ENCODE results near the gene RAPGEF6.

The RAPGEF6 gene

DNA sequence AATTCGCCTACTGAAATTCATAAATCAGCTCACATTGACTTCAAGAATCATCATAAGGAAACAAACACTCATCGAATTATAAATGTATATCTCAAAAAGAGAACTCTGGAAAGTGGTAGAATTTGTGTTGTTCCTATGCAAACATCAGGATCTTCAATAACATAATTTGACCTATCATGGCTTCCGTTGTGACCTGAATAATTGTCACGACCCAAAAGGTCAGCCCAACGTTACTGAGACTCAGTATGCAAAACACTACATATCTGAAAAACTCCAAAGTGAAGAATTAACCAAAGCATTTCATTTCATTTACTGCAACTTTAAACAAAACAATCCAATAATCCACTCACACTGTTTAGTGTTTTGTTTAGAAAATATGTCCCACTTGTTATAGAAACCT lies 1.2 kb downstream of the RAPGEF6 start:
- no peak overlapping the region for H3K23ac ChIP-seq (ENCODE audit: low read length)
- peaks cover 12% of the 10 kb centered on the region for H3K79me2 ChIP-seq (ENCODE audit: control insufficient read depth, insufficient read depth, low read length, poor library complexity)
- H3K4me2 ChIP-seq (ENCODE audit: low read length): peak overlapping the region; percentile 54
- H2BK120ac ChIP-seq (ENCODE audit: insufficient read depth, low read length, poor library complexity): no peak overlapping the region
- no peak overlapping the region for H3K14ac ChIP-seq (ENCODE audit: low read length)
- H3K9me3 ChIP-seq (ENCODE audit: insufficient read depth, low read depth, low read length): no peaks in the 10 kb centered on the region
- H3K79me1 ChIP-seq (ENCODE audit: low read length): peaks cover 11% of the 10 kb centered on the region
- H4K12ac ChIP-seq (ENCODE audit: low read depth, low read length): no peak overlapping the region
- H4K8ac ChIP-seq (ENCODE audit: low read depth, low read length): no peak overlapping the region
- H3K36me3 ChIP-seq (ENCODE audit: control insufficient read depth in 1 of 2, insufficient read depth in 2 of 2, low read length in 2 of 2): no peaks in the 10 kb centered on the region
- no peak overlapping the region for H2BK5ac ChIP-seq (ENCODE audit: low read depth, low read length, poor library complexity)
- no peak overlapping the region for H2BK12ac ChIP-seq (ENCODE audit: low read length)
- H3K4me3 ChIP-seq (ENCODE audit: low read depth, low read length): no peak overlapping the region
- H3K9ac ChIP-seq (ENCODE audit: low read length): no peak overlapping the region
- no peak overlapping the region for H3K18ac ChIP-seq (ENCODE audit: low read length)
- H3K27me3 ChIP-seq (ENCODE audit: insufficient read depth, low read length): no peaks in the 10 kb centered on the region
- H2AFZ ChIP-seq (ENCODE audit: insufficient read depth, low read length, poor library complexity): no peak overlapping the region
- no peak overlapping the region for H4K91ac ChIP-seq (ENCODE audit: low read depth, low read length)
- H3K4me1 ChIP-seq (ENCODE audit: control insufficient read depth in 1 of 2, insufficient read depth in 2 of 2, low read length in 2 of 2): no peaks in the 10 kb centered on the region
- no peak for DNase-seq
- H3K4ac ChIP-seq (ENCODE audit: low read depth, low read length): no peak overlapping the region
- H2AK5ac ChIP-seq (ENCODE audit: low read length): no peak overlapping the region
- H3K27ac ChIP-seq (ENCODE audit: low read depth, low read length): no peak overlapping the region
- WGBS (ENCODE audit: extremely low coverage, insufficient coverage, insufficient read length): no CpG with 5 or more reads among the region's 5 CpGs

DNA sequence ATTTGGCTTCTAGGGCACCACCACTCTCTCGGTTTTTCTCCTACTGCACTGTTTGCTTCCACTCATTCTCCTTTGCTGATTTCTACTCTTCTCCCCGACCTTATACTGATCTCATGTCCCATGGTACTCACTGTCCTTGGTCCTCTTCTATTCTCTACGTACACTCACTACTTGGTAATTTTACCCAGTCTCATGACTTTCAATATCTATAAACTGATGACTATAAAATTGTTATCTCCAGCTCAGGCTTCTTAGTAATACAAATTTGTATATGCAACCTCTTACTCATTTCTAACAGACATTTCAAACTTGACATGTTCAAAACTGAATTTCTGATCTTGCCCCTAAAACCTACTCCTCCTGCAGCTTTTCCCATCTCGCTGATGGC lies 4.1 kb downstream of the RAPGEF6 start:
- no peak overlapping the region for H4K12ac ChIP-seq (ENCODE audit: low read depth, low read length)
- H3K9ac ChIP-seq (ENCODE audit: low read length): no peak overlapping the region
- H3K36me3 ChIP-seq (ENCODE audit: control insufficient read depth in 1 of 2, insufficient read depth in 2 of 2, low read length in 2 of 2): no peaks in the 10 kb centered on the region
- H3K4ac ChIP-seq (ENCODE audit: low read depth, low read length): no peak overlapping the region
- H2BK12ac ChIP-seq (ENCODE audit: low read length): no peak overlapping the region
- H3K4me3 ChIP-seq (ENCODE audit: low read depth, low read length): no peak overlapping the region
- DNase-seq: no peak
- H3K4me2 ChIP-seq (ENCODE audit: low read length): no peak overlapping the region
- H4K91ac ChIP-seq (ENCODE audit: low read depth, low read length): no peak overlapping the region
- H3K14ac ChIP-seq (ENCODE audit: low read length): no peak overlapping the region
- peaks cover 10% of the 10 kb centered on the region for H3K79me1 ChIP-seq (ENCODE audit: low read length)
- H2AFZ ChIP-seq (ENCODE audit: insufficient read depth, low read length, poor library complexity): no peak overlapping the region
- H4K8ac ChIP-seq (ENCODE audit: low read depth, low read length): no peak overlapping the region
- WGBS (ENCODE audit: extremely low coverage, insufficient coverage, insufficient read length): no CpG with 5 or more reads among the region's 4 CpGs
- H3K18ac ChIP-seq (ENCODE audit: low read length): no peak overlapping the region
- no peaks in the 10 kb centered on the region for H3K4me1 ChIP-seq (ENCODE audit: control insufficient read depth in 1 of 2, insufficient read depth in 2 of 2, low read length in 2 of 2)
- no peaks in the 10 kb centered on the region for H3K9me3 ChIP-seq (ENCODE audit: insufficient read depth, low read depth, low read length)
- no peak overlapping the region for H2AK5ac ChIP-seq (ENCODE audit: low read length)
- H3K27ac ChIP-seq (ENCODE audit: low read depth, low read length): no peak overlapping the region
- peaks cover 12% of the 10 kb centered on the region for H3K79me2 ChIP-seq (ENCODE audit: control insufficient read depth, insufficient read depth, low read length, poor library complexity)
- no peak overlapping the region for H2BK120ac ChIP-seq (ENCODE audit: insufficient read depth, low read length, poor library complexity)
- no peak overlapping the region for H2BK5ac ChIP-seq (ENCODE audit: low read depth, low read length, poor library complexity)
- no peak overlapping the region for H3K23ac ChIP-seq (ENCODE audit: low read length)
- H3K27me3 ChIP-seq (ENCODE audit: insufficient read depth, low read length): no peaks in the 10 kb centered on the region

DNA sequence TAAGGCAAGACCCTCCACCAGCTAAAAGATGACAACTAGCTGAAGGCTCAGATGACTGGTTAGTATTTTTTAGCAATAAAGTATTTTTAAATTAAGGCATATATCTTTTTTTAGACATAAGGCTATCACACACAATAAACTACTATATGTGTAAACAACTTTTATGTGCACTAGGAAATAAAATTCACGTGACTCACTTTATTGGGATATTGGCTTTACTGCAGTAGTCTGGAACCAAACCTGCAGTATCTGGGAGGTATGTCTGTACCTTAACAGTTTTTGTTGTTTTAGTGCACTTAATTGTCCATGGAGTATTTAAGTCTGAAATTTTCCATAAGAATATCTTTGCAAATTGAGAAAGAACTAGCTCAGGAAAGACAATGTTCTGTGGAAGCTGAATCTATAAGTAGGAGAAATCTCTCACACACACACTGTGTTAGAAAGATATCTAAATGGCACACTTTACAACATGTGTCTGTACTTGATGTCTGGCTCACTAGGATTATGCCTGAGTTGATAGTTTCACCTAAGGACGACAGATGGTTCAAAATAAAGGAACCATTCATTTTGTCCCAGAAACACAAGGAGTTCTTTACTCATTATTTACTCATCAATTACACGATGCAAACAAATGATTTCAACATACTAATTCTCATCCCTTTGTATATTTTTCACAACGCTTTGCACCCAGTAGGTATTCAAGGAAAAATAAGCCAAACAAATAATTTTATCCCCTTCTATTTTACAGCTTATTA lies 4.6 kb downstream of the RAPGEF6 start:
- peaks cover 9% of the 10 kb centered on the region for H3K79me2 ChIP-seq (ENCODE audit: control insufficient read depth, insufficient read depth, low read length, poor library complexity)
- H3K14ac ChIP-seq (ENCODE audit: low read length): no peak overlapping the region
- no peak overlapping the region for H3K4ac ChIP-seq (ENCODE audit: low read depth, low read length)
- H2BK120ac ChIP-seq (ENCODE audit: insufficient read depth, low read length, poor library complexity): no peak overlapping the region
- WGBS (ENCODE audit: extremely low coverage, insufficient coverage, insufficient read length): 100% methylated on average over 1 of the region's 4 CpGs
- no peak overlapping the region for H2BK12ac ChIP-seq (ENCODE audit: low read length)
- peaks cover 4% of the 10 kb centered on the region for H3K79me1 ChIP-seq (ENCODE audit: low read length)
- H2BK5ac ChIP-seq (ENCODE audit: low read depth, low read length, poor library complexity): no peak overlapping the region
- H3K9ac ChIP-seq (ENCODE audit: low read length): no peak overlapping the region
- H4K91ac ChIP-seq (ENCODE audit: low read depth, low read length): no peak overlapping the region
- no peak for DNase-seq
- H3K23ac ChIP-seq (ENCODE audit: low read length): no peak overlapping the region
- H3K36me3 ChIP-seq (ENCODE audit: control insufficient read depth in 1 of 2, insufficient read depth in 2 of 2, low read length in 2 of 2): no peaks in the 10 kb centered on the region
- H3K4me1 ChIP-seq (ENCODE audit: control insufficient read depth in 1 of 2, insufficient read depth in 2 of 2, low read length in 2 of 2): no peaks in the 10 kb centered on the region
- no peak overlapping the region for H2AK5ac ChIP-seq (ENCODE audit: low read length)
- H4K12ac ChIP-seq (ENCODE audit: low read depth, low read length): no peak overlapping the region
- no peaks in the 10 kb centered on the region for H3K27me3 ChIP-seq (ENCODE audit: insufficient read depth, low read length)
- no peak overlapping the region for H2AFZ ChIP-seq (ENCODE audit: insufficient read depth, low read length, poor library complexity)
- no peak overlapping the region for H3K18ac ChIP-seq (ENCODE audit: low read length)
- H4K8ac ChIP-seq (ENCODE audit: low read depth, low read length): no peak overlapping the region
- no peak overlapping the region for H3K4me2 ChIP-seq (ENCODE audit: low read length)
- H3K27ac ChIP-seq (ENCODE audit: low read depth, low read length): no peak overlapping the region
- no peaks in the 10 kb centered on the region for H3K9me3 ChIP-seq (ENCODE audit: insufficient read depth, low read depth, low read length)
- H3K4me3 ChIP-seq (ENCODE audit: low read depth, low read length): no peak overlapping the region

DNA sequence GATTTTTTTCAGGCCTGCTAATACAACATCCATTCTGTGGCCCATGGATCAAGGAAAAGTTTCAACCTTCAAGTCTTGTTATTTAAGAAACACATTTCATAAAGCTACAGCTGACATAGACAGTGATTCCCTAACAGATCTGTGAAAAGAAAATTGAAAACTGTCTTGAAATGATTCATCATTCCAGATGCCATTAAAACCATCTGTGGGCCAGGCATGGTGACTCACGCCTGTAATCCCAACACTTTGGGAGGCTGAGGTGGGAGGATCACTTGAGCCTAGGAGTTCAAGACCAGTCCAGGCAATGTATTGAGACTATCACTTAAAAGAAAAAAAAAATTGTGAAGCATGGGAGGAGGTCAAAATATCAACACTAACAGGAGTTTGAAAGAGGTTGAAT lies 6.0 kb downstream of the RAPGEF6 start:
- no peaks in the 10 kb centered on the region for H3K27me3 ChIP-seq (ENCODE audit: insufficient read depth, low read length)
- peaks cover 4% of the 10 kb centered on the region for H3K79me2 ChIP-seq (ENCODE audit: control insufficient read depth, insufficient read depth, low read length, poor library complexity)
- no peak overlapping the region for H3K4ac ChIP-seq (ENCODE audit: low read depth, low read length)
- WGBS (ENCODE audit: extremely low coverage, insufficient coverage, insufficient read length): no CpG with 5 or more reads among the region's 1 CpG
- no peak overlapping the region for H3K9ac ChIP-seq (ENCODE audit: low read length)
- no peak overlapping the region for H3K27ac ChIP-seq (ENCODE audit: low read depth, low read length)
- no peak overlapping the region for H4K91ac ChIP-seq (ENCODE audit: low read depth, low read length)
- no peak overlapping the region for H2BK12ac ChIP-seq (ENCODE audit: low read length)
- H3K4me2 ChIP-seq (ENCODE audit: low read length): no peak overlapping the region
- no peaks in the 10 kb centered on the region for H3K36me3 ChIP-seq (ENCODE audit: control insufficient read depth in 1 of 2, insufficient read depth in 2 of 2, low read length in 2 of 2)
- H3K4me1 ChIP-seq (ENCODE audit: control insufficient read depth in 1 of 2, insufficient read depth in 2 of 2, low read length in 2 of 2): no peaks in the 10 kb centered on the region
- H4K8ac ChIP-seq (ENCODE audit: low read depth, low read length): no peak overlapping the region
- H4K12ac ChIP-seq (ENCODE audit: low read depth, low read length): no peak overlapping the region
- no peak overlapping the region for H2BK5ac ChIP-seq (ENCODE audit: low read depth, low read length, poor library complexity)
- H3K14ac ChIP-seq (ENCODE audit: low read length): no peak overlapping the region
- H2AK5ac ChIP-seq (ENCODE audit: low read length): no peak overlapping the region
- H3K4me3 ChIP-seq (ENCODE audit: low read depth, low read length): no peak overlapping the region
- H3K18ac ChIP-seq (ENCODE audit: low read length): no peak overlapping the region
- no peak overlapping the region for H2BK120ac ChIP-seq (ENCODE audit: insufficient read depth, low read length, poor library complexity)
- peak in 1 of 2 donors; percentile 39 for DNase-seq
- H3K79me1 ChIP-seq (ENCODE audit: low read length): no peaks in the 10 kb centered on the region
- H3K9me3 ChIP-seq (ENCODE audit: insufficient read depth, low read depth, low read length): no peaks in the 10 kb centered on the region
- no peak overlapping the region for H2AFZ ChIP-seq (ENCODE audit: insufficient read depth, low read length, poor library complexity)
- H3K23ac ChIP-seq (ENCODE audit: low read length): no peak overlapping the region
